Measurements from ENCODE around the gene ANKRD13D. TPM values are rescaled to one million over a fixed set of nuclear protein-coding genes. Genes with fewer than 3 reads are reported as not detected.

ANKRD13D gene
- total RNA-seq, 2 donors from 2014 or later = 56.6 to 58.6 TPM

DNA sequence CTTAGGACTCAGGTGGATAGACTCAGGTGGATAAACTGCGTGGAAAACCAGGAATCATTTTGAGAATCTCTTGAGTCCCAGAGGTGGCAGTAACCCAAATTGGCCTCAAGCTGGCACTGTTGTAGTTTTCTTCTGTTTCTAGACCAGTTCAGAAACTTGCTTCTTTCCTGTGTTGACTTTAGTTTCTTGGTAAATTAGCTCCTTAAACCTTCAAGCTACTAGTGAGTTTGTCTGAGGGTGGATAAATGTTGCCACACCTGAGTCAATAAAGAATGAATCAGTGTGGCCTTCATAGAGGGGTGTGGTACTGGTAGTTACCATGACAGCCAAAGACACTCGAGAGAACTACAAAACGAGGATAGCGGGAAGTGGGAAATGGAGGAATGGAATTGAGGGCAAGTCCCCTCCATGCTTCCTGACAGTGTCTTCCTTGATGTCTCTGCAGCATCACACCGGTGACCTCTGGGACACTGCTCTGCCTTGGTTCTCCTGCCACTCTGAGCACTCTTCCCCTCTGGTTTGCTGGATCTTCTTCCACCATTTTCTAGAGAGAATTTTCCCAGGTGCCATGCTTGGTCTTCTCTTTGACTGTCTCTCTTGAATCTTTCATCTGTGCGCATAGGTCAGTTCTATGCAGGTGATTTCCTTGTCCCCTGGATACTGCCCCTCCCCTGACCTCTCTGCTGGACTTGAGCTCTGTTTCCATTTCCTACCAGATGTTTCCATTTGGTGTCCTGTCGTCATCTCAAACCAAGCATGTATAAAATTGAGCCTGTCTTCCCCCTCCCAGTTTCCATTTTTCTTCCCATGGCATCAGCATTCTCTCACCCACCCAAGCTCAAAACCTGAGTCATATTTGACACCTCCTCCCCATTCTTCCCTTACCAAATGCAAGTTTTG is 57.1 kb downstream of the ANKRD13D start:
- no peaks in the 10 kb centered on the region for H3K27me3 ChIP-seq (ENCODE audit: control insufficient read depth, insufficient read depth, low read length, poor library complexity, severe bottlenecking)
- WGBS, 2 experiments (ENCODE audit: insufficient coverage in 1 of 2, insufficient read length in 1 of 2) = 78 to 80% methylated on average over 5 to 7 of the region's 7 CpGs
- peaks cover 11% of the 10 kb centered on the region for H3K9me3 ChIP-seq (ENCODE audit: control insufficient read depth, low read length)
- TF ChIP-seq, protein P1, sequence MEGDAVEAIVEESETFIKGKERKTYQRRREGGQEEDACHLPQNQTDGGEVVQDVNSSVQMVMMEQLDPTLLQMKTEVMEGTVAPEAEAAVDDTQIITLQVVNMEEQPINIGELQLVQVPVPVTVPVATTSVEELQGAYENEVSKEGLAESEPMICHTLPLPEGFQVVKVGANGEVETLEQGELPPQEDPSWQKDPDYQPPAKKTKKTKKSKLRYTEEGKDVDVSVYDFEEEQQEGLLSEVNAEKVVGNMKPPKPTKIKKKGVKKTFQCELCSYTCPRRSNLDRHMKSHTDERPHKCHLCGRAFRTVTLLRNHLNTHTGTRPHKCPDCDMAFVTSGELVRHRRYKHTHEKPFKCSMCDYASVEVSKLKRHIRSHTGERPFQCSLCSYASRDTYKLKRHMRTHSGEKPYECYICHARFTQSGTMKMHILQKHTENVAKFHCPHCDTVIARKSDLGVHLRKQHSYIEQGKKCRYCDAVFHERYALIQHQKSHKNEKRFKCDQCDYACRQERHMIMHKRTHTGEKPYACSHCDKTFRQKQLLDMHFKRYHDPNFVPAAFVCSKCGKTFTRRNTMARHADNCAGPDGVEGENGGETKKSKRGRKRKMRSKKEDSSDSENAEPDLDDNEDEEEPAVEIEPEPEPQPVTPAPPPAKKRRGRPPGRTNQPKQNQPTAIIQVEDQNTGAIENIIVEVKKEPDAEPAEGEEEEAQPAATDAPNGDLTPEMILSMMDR (conservative IDR thresholded peaks at IDR 0.05) = peak; percentile 82
- H3K27ac Mint-ChIP-seq = no peak overlapping the region
- no peak overlapping the region for H3K9ac ChIP-seq (ENCODE audit: extremely low read depth, low read length, poor library complexity, severe bottlenecking)
- H3K36me3 ChIP-seq (ENCODE audit: control insufficient read depth, insufficient read depth, low read length) = no peaks in the 10 kb centered on the region
- no peaks in the 10 kb centered on the region for H3K9me3 Mint-ChIP-seq
- H3K4me3 Mint-ChIP-seq = no peak overlapping the region
- no peak overlapping the region for H3K4me3 ChIP-seq (ENCODE audit: low read length)
- no peaks in the 10 kb centered on the region for H3K36me3 Mint-ChIP-seq (ENCODE audit: low read depth)
- H3K27ac ChIP-seq (ENCODE audit: low read depth, low read length) = no peak overlapping the region
- peak; percentile 71 for DNase-seq
- peaks cover 8% of the 10 kb centered on the region for H3K4me1 Mint-ChIP-seq
- peaks cover 2% of the 10 kb centered on the region for H3K4me1 ChIP-seq (ENCODE audit: control insufficient read depth, insufficient read depth, low read length)
- peaks cover 2% of the 10 kb centered on the region for H3K27me3 Mint-ChIP-seq (ENCODE audit: insufficient read depth)

DNA sequence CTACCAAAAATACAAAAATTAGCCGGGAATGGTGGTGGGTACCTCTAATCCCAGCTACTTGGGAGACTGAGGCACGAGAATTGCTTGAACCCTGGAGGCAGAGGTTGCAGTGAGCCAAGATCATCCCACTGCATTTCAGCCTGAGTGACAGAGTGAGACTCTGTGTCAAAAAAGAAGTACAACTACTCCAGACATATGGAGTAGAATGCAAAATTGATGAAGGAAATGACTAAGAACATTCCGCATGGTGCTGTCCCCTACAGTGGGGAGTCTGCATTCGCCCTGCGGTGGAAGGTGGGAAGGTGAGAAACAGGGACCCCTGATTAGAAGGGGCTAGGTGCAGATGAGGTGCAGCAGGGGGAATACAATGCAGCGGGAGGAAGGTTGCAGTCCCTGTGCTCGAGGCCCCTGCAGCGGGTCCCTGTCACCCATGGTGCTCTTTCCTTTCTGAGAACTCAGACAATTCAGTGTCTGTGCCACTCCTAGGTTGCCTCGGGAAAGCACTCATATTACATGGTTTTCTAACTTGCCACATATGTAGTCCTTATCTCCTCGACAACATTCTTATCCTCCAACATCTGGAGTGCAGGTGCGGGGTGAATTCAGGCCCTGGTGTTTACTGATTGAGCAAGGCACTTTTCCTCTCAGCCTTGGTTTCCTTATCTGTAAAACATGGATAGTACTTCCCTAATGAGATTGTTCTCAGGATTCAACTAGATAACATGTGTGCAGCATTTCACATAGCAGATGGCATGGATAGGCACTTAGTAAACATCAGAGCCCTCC is 59.1 kb downstream of the ANKRD13D start:
- no peak overlapping the region for H3K27ac Mint-ChIP-seq
- Histone ChIP-seq H3K27me3 (ENCODE audit: control insufficient read depth, insufficient read depth, low read length, poor library complexity, severe bottlenecking) (no peaks in the 10 kb centered on the region), H3K9ac (ENCODE audit: extremely low read depth, low read length, poor library complexity, severe bottlenecking) (no peak overlapping the region), H3K36me3 (ENCODE audit: control insufficient read depth, insufficient read depth, low read length) (no peaks in the 10 kb centered on the region), H3K9me3 (ENCODE audit: control insufficient read depth, low read length) (no peaks in the 10 kb centered on the region), H3K4me1 (ENCODE audit: control insufficient read depth, insufficient read depth, low read length) (peaks cover 6% of the 10 kb centered on the region), H3K27ac (ENCODE audit: low read depth, low read length) (no peak overlapping the region), H3K4me3 (ENCODE audit: low read length) (no peak overlapping the region)
- H3K4me1 Mint-ChIP-seq = peaks cover 13% of the 10 kb centered on the region
- no peaks in the 10 kb centered on the region for H3K9me3 Mint-ChIP-seq
- WGBS, 2 experiments (ENCODE audit: insufficient coverage in 1 of 2, insufficient read length in 1 of 2) = 86 to 89% methylated on average over 11 of the region's 11 CpGs
- no peaks in the 10 kb centered on the region for H3K27me3 Mint-ChIP-seq (ENCODE audit: insufficient read depth)
- no peak for DNase-seq
- no peaks in the 10 kb centered on the region for H3K36me3 Mint-ChIP-seq (ENCODE audit: low read depth)
- TF ChIP-seq, protein P1 (conservative IDR thresholded peaks at IDR 0.05) = no peak
- no peak overlapping the region for H3K4me3 Mint-ChIP-seq

DNA sequence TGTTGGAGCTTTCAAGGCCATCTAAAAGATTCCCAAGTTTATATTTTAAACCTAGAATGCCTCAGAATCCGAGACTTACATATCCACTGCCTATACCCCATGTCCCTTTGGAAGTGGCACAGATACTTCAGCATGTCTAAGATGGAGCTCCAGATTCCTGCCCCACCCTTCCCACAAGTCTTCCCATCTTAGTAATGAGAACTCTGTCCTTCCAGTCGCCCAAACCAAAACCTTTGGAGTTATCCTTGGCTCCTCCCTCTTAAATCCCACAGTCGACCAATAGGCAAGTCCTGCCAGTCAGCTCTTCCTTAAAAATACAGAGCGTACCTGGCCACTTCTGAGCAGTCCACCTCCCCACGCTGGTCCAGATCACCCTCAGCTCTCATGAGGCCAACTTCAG is 59.9 kb downstream of the ANKRD13D start:
- Histone ChIP-seq H3K27ac (ENCODE audit: low read depth, low read length) (no peak overlapping the region), H3K4me1 (ENCODE audit: control insufficient read depth, insufficient read depth, low read length) (peaks cover 7% of the 10 kb centered on the region), H3K9me3 (ENCODE audit: control insufficient read depth, low read length) (no peaks in the 10 kb centered on the region), H3K9ac (ENCODE audit: extremely low read depth, low read length, poor library complexity, severe bottlenecking) (no peak overlapping the region), H3K4me3 (ENCODE audit: low read length) (no peak overlapping the region), H3K36me3 (ENCODE audit: control insufficient read depth, insufficient read depth, low read length) (no peaks in the 10 kb centered on the region), H3K27me3 (ENCODE audit: control insufficient read depth, insufficient read depth, low read length, poor library complexity, severe bottlenecking) (no peaks in the 10 kb centered on the region)
- WGBS, 2 experiments (ENCODE audit: insufficient coverage in 1 of 2, insufficient read length in 1 of 2) = 76 to 92% methylated on average over 4 to 5 of the region's 5 CpGs
- H3K36me3 Mint-ChIP-seq (ENCODE audit: low read depth) = no peaks in the 10 kb centered on the region
- no peaks in the 10 kb centered on the region for H3K27me3 Mint-ChIP-seq (ENCODE audit: insufficient read depth)
- TF ChIP-seq, protein P1 (conservative IDR thresholded peaks at IDR 0.05) = no peak
- no peaks in the 10 kb centered on the region for H3K9me3 Mint-ChIP-seq
- H3K27ac Mint-ChIP-seq = no peak overlapping the region
- peaks cover 16% of the 10 kb centered on the region for H3K4me1 Mint-ChIP-seq
- H3K4me3 Mint-ChIP-seq = no peak overlapping the region
- DNase-seq = no peak

Measured in endodermal cell (in vitro differentiated cells).